ENCODE results near the gene AFF1.
"Not testable (repeated sequence)": the region's sequence is repeated elsewhere in the genome, so short reads cannot be mapped to it uniquely, and the experiment has no call there.

AFF1 gene

DNA sequence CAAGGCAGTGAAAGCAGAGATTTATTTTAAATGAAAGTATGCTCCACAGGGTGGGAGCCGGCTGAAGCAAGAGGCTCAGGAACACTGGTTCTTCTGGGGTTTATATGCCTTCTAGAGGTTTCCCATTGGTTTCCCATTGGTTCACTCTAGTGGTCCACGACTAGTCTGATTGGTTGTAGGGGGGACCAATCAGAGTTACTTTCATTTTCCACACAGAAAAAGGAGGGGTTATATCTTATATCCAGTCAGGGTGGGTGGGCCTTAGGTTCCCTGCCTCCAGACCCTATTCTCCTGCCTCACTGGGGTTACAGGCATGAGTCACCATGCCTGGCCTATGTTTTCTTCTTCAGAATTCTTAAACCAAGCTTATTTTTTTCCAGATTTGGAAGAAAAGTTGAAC, 184.0 kb downstream of the AFF1 start:
- no peak for DNase-seq

DNA sequence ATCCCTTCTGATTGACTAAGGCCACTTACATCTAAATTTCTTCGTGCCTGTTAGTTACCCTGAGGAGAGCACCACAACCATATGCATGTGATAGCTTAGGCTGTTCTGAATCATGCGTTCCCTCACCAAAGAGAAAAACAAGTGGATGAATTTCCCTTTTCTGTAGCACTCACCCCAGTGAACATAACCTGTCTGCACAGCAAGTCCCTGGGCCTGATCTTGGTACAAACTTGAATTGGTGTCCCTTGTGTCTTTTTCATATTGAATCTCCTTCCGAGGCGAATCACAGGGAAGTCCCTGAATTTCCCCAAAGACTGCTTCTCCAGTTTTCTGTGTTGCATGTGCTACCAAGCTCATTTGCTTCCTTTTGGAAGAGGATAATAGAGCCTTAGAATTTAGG, 185.2 kb downstream of the AFF1 start:
- DNase-seq: no peak

DNA sequence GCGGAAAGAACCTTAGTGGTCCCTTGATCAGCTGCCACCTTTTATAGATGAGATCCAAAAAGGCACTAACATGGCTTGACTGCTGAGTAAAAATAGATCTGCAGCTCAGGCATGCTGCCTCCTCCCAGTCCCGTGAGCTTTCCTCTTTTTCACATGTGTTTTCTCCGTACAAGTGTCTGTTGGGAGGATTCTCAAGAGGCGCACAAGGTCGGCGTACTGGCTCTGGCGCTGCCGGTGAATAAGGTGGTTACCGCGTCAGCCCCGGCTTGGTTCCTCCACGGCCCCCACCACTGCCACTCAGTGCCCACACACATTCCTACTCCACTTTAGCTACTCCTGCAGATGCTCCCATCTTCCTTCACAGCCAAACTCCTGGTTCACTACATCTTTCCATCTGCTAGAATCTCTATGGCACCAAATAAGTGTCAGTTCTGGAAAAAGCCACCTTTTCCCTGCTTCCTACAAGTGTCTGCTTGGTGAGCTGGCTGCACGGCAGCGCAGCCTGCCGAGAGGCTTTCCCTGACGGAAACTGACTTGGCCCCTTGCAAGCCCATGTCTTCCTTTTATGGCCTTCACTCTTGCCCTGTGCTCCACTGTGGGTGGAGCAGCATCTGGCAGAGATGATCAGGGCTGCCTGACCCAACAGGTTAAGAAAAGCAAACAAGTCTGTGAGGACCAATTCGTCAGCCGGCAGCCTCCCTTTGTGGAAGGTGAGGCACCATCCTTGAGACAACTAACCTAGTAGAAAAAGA, 185.8 kb downstream of the AFF1 start:
- no peak for DNase-seq

DNA sequence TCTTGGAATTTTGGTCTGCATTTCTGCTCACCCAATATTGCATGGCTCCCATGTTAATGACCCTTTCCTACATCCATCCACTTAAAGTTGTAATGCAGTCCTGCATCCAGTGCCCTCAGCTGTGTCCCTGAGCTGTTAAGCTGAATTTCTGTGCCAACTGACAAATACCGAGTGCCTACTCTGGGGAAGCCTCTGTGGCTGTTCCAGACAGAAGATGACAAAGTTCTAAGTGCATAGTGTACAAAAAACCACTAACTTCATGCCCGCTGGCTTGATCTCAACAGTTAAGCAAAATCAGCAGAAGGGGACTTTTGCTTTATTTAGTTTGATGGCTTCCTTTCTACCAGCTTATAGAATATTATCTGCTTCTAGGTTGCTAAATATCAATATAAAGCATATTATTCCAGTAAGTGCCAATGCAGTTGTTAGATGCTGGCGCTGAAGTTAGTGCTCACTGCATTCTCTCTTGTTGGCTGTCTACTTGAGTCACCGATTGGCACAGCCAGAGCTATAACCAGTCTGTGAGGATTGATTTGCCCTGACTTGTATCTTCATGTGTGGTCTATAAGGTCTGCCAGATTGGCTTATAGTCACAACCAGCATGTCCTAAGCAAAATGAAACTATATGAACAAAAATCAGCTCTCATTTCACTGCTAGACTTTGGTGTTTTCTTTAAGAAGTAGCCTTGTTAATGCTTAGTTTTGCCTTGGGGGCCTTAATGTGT, 186.7 kb downstream of the AFF1 start:
- DNase-seq: peak; percentile 13

DNA sequence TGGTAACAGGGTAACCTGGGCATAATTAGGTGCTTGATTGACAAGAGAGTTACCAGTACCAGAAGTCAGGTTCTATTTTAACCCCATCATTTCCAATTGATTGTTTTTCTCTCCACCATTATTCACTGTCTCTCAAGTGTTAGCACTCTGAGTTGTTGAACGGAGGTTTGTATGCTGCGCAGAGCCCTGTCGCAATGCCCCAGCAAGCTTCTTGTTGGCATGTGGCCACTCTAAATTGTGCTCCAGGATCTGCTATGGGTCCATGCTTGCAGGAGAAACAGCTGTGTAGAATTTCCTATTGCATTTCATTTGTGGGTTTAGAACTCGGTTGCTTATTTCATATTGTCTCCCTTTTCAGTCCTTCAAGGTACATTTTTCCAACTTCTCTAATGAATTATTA, 187.4 kb downstream of the AFF1 start:
- no peak for DNase-seq

DNA sequence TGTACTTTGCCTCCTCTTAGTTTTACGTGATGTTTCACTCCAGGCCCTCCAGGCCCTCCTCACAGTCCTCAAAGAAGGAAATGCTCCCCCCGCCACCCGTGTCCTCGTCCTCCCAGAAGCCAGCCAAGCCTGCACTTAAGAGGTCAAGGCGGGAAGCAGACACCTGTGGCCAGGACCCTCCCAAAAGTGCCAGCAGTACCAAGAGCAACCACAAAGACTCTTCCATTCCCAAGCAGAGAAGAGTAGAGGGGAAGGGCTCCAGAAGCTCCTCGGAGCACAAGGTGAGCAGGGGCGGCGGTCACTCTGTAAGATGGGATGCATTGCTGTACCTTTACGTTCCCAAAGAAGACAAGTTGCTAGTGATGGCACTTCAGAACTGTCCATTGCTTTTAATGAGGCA, 191.2 kb downstream of the AFF1 start:
- DNase-seq: no peak

DNA sequence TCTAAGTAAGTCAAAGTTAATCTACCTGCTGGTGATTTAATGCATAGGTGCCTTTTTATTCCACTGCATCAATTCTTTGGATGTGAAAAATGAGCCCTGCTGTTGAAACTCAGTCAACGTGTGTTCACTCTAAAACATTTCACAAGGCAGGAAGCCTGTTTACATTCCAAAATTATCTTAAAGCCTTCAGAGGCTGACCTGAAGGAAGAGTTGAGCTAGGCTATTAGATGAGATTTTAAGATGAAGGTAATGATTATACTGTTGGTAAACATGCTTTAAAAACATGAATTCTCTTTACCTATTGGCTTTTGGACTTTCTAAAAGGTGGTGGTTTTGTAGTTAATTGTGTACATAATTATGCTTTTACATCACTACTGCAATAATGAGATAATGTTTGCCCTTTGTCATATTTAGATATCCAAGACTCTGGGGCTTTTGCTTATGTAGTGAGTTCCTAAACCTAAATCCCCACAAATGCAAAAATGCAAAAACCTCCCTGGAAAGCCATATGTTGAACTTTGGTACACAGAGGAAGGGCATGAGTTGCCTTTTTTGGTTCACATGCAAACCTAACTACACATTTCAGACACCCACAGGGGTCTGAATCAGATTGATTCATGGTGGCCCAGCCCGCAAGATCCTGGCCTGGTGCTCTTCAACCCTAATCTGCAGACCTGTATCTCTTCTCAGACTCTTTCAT, 193.3 kb downstream of the AFF1 start:
- DNase-seq: no peak

DNA sequence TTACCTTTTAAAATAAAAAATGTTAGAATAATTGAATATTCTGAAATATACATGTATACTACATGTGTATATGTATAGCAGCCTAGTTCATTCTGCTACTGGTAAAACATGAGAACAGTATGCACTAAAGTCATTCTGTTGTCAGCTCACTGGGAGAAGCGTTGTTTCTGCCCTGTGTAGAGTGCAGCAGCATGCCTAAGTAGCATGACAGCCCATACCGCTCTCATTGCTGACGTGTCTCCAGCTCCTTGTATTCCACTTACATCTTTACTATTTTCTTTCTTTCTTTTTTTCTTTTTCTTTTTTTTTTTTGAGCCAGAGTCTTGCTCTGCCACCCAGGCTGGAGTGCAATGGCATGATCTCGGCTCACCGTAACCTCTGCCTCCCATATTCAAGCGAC, 194.9 kb downstream of the AFF1 start:
- no peak for DNase-seq

DNA sequence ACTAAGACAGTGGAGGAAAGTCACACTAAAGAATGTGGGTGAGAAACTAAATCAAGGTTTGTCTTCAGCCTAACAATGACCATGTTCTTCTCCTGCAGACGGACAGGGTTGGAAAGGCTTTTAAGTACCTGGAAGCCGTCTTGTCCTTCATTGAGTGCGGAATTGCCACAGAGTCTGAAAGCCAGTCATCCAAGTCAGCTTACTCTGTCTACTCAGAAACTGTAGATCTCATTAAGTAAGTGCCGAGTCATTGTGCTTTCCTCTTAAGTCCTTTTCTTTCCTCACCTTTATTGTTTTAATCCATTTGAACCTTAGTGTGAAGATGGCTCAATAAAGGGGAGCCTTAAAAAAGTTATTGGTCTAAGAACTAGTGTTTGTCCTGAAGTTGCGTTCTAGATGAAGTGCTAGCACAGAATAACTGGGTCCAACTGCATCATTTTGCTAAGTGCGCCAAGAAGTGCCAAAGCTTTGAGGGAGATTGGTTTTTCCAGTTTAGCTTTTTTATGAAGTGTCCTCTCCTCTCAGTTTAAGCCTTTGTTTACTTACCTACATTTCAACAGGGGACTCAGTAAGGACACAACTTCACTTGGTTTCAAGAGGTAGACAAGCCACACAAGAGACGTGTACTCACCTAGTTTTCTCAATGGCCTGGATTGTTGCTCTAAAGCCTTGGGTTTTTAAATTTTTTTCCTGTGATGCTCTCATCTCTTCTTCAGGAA, 196.3 kb downstream of the AFF1 start:
- no peak for DNase-seq

DNA sequence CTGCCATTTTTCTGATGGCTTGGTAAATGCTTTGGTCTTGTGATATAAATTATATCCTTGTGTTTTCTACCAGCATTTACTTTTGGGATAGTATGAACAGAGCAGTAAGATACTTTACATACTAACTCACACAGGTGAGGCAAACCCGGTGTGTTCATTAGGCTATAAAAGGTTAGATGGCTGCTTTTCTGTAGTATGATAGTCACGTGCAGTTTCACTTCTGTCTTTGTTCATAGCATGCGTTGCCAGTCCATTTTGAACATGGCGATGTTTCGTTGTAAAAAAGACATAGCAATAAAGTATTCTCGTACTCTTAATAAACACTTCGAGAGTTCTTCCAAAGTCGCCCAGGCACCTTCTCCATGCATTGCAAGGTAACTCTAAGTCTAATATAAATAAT, 197.2 kb downstream of the AFF1 start:
- DNase-seq: no peak

DNA sequence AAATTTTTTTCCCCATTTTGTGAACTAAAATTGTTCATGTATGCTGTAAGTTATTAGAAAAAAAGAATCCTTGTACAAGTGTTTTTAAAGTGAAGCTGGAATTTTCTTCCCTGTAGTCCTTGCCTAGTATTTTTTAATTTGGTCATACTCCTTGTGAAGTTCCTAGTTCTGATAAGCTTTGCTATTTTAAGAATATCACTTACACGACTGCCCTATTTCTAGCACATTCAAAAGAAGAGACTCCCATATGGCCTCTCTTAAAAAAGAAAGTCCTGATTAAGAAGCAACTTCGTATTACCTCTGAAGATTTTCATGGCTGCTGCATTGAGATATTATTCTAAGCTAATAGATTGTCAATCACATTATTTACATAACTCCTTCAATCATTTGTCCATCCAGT, 198.4 kb downstream of the AFF1 start:
- no peak for DNase-seq

DNA sequence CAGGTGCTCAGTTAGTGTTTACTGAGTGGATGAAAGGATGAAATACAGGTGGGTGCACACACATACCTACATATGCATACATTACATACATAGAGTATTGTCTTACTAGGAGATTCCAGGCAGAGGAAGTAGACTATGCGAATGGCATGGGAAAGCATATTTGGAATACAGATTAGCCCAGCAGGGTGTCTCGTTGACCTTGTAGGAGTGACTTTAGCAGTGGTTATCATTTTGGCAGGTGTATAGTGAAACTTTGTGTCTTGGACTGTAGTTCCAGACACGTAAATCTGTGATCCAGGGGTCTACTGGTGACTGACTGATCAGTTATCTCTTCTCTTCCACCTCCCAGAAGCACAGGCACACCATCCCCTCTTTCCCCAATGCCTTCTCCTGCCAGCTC, 199.3 kb downstream of the AFF1 start:
- DNase-seq: no peak

DNA sequence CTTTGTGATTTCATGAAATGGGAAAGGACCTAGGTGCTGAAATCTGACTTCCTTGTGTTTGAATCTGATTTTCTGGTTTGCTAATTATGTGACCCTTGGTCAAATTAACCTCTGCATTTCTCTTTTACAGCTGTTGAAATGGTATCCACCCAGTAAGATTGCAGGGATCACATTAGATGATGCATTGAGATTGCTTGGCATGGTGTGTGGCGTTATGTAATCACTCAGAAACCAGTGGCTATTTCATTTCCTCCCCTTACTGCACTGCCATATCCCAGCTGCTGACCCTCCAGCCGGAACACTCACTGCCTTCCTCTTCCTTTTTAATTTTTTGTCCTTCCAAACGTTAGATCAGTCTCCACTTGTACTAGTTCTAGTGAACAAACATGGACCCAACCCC, 206.6 kb downstream of the AFF1 start:
- DNase-seq: no peak

DNA sequence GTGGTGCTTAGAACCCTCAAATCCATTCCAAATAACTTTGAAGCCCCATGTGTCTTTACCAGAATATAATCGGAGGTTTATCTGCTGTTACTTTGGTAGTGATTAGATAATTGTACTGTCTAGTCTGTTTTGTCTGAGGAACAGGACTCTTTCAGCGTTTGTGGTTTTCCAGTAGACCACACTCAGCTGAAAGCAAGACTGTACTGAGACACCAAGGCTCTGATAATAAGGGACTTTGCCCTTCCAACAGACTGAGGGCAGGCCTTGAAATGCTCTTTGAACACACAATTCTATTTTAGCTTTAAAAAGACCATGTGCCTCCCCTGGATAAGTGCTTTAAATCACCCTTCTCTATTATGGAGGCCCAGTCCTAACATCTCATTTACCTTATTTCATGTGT, 209.5 kb downstream of the AFF1 start:
- no peak for DNase-seq

DNA sequence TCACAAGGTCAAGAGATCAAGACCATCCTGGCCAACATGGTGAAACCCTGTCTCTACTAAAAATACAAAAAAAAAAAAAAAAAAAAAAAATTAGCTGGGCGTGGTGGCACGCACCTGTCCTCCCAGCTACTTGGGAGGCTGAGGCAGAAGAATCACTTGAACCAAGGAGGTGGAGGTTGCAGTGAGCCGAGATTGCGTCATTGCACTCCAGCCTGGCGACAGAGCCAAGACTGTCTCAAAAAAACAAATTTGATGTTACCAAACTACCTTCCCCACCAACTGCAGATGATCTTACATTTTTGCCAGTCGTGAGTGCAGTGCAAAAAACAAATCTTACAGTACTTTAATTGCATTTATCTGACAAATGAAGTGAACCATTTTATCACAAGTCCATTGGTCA, 211.1 kb downstream of the AFF1 start:
- not testable (repeated sequence) for DNase-seq

DNA sequence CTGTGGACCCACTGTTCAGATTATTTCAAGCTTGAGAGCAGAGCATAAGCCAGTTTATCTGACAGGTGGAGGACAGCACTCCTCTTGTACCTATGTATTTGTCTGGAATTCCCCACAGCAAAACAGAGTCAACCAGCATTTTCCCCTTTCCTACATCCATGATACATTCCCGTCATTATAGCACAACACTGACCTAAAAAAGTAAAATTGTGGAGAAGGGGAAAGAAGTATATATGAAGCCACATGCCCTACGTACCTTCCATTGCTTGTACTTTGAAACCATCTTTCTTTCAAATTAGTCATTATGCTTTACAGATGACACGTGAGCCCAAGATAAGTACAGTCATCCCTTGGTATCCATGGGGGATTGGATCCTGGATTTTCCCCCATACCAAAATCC, 212.3 kb downstream of the AFF1 start:
- DNase-seq: no peak

DNA sequence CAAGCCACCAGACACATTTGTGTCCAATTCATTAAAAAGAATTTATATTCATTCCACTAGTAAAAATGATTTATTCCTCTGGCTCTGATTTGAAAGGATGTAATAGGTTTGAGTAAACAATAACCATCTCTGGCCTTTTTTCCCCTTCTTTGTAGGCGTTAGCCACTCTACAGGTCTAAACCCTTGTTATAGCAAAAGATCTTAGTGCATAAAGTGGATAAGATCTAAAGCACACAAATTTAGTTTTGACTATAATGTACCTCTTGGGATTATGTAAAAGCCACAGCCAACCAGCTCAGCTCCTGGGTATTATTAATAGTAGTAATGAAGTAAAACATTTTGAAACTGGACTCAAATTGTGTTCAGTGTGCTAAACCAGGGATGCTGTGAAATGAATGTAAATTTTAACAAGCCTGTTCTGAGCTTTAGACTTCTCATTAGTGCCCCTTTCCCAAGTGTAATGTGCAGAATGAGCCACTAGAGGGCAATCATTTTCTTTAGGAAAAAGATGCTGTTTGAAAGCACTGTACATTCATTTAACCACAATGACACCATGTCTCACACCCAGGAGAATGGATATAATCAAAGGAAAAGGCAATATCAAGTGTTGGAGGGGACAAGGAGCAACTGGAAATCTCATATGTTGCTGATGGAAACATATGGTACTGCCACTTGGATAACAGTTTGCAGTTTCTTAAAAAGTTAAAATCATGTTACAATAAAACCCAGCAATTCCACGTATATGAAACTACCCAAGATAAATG, 215.9 kb downstream of the AFF1 start:
- DNase-seq: peak; percentile 80

DNA sequence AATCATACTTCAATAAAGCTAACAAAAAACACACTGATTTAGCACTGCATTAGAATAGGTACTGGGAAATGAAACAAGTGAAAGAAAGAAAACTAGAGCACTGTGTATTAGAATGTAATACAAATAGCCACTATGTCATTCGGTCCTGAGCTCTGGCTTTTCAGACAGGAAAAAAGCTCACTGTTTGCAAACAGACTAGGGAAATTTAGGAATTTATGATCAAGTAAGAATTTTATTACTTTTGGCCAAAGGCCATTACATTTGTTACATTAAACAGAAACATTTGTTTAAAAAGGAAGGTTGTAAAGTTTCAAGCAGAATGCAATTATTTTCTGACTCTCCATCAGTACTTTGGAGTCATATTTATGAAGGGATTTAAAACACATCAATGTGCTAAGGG, 216.9 kb downstream of the AFF1 start:
- DNase-seq: no peak

DNA sequence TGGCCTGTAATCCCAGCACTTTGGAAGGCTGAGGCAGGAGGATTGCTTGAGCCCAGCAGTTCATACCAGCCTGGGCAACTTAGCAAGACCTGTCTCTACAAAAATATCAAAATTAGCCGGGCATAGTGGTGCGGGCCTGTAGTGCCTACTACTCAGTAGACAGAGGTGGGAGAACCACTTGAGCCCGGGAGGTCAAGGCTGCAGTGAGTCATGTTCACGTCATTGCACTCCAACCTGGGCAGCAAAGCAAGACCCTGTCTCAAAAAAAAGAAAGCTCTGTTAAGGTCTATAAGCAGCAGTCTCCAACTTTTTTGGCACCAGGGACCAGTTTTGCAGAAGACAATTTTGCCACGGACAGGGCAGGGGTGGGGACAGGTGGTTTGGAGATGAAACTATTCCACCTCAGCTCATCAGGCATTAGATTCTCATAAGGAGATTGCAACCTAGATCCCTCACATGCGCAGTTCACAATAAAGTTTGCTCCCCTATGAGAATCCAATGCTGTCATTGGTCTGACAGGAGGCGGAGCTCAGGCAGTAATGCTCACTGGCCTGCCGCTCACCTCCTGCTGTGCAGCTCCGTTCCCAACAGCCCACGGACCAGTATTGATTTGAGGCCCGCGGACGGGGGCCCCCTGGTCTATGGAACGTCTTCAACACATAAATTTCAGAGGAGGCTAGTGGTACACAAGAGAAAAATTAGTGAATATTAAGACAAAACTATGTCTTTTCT, 217.7 kb downstream of the AFF1 start:
- no peak for DNase-seq

DNA sequence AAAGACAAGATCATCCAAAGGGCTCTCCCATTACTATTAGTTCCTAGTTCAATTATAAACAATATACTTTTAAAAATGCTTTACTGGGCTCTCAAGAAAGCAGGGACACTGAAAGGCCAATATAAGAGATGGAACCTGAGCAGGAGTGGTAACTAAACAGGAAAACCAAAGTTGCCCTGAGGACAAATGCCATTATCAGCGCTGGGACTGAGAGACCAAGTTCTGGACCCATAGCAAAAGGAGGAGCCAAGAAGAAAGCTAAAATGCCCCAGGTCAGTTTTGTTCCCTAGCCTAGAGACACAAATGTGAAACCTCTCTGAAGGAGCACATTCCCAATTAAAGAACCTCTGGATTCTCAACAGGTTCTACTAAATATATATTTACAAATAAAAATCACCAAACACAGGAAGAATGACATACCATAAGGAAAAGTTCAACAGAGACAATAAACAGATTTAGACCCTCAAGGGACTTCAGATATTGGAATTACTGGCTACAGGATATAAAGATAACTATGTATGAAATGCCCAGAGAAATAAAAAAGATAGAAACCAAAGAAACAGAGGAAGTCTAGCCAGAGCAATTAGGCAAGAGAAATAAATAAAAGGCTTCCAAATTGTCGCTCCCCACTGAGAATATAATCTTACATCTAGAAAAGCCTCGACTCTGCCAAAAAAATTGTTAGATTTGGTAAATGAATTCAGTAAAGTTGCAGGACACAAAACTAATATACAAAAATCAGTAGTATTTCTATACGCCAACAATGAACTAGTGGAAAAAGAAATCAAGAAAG, 218.5 kb downstream of the AFF1 start:
- no peak for DNase-seq

DNA sequence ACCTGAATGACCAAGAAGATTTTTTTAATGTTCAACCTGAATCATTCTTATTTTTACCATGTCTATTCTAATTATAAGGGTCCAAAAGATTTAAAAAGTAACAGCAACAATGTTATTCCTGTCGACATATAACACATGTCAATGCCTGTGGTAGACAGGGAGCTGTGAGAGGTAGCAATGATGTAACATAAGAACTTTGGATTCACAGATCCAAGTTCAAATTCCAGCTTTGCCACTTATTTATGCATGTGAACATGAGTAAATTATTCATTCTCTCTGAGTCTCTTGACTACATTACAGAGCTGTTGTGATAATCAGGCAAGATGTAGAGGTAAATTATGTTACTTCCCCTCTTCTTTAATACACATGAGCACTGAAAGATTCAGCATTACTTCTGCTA, 231.1 kb downstream of the AFF1 start:
- no peak for DNase-seq
